Neuronal stem cell (in vitro differentiated cells): Measurements from ENCODE around the gene SEC23IP.
"Not testable (repeated sequence)": the region's sequence is repeated elsewhere in the genome, so short reads cannot be mapped to it uniquely, and the experiment has no call there.

Experiments
- DNase-seq: peaks from one replicate; pipeline ENCODE4 v3.0.0-alpha.2; 2013; ENCODE audit warnings: low spot score
- H2AFZ ChIP-seq: one replicate; pipeline ENCODE4 v1.6.1; 2013; ENCODE audit warnings: mild to moderate bottlenecking, low read length, inconsistent platforms
- H2AK5ac ChIP-seq: 2 replicates; pipeline ENCODE4 v1.6.1; 2013; ENCODE audit warnings: low read depth, mild to moderate bottlenecking, inconsistent platforms, low read length, moderate library complexity, mixed read lengths
- H2BK120ac ChIP-seq: 2 replicates; pipeline ENCODE4 v1.6.1; 2013; ENCODE audit warnings: low read depth, mild to moderate bottlenecking, inconsistent platforms, low read length, moderate library complexity, mixed read lengths
- H2BK12ac ChIP-seq: one replicate; pipeline ENCODE4 v1.6.1; 2013; ENCODE audit warnings: low read length, inconsistent platforms
- H2BK15ac ChIP-seq: 2 replicates; pipeline ENCODE4 v1.6.1; 2013; ENCODE audit warnings: mild to moderate bottlenecking, low read length, inconsistent platforms, mixed read lengths
- H2BK5ac ChIP-seq: one replicate; pipeline ENCODE4 v1.6.1; 2013; ENCODE audit warnings: inconsistent platforms, mild to moderate bottlenecking, low read length, moderate library complexity
- H3K14ac ChIP-seq: one replicate; pipeline ENCODE4 v1.6.1; 2013; ENCODE audit warnings: low read length, inconsistent platforms
- H3K18ac ChIP-seq: 2 replicates; pipeline ENCODE4 v1.6.1; 2013; ENCODE audit warnings: low read length, inconsistent platforms
- H3K23ac ChIP-seq: 2 replicates; pipeline ENCODE4 v1.6.1; 2013; ENCODE audit warnings: low read depth, mild to moderate bottlenecking, mixed read lengths, low read length, inconsistent platforms; ENCODE audit not compliant: poor library complexity
- H3K27ac ChIP-seq: replicated peaks from 3 replicates; pipeline ENCODE4 v1.5.1; 2013; ENCODE audit warnings: low read length, inconsistent platforms
- H3K27me3 ChIP-seq, 3 experiments: 2 replicates each; pipeline ENCODE4 v1.6.1; 2013; ENCODE audit warnings: low read length in 3 of 3, mild to moderate bottlenecking in 2 of 3, inconsistent platforms in 1 of 3, low read depth in 1 of 3, mixed read lengths in 1 of 3, moderate library complexity in 1 of 3; ENCODE audit not compliant: control insufficient read depth in 3 of 3, insufficient read depth in 3 of 3
- H3K36me3 ChIP-seq, 2 donors: replicated peaks in 1 of 2; 2 replicates each; pipeline ENCODE4 v1.6.1; 2013; ENCODE audit warnings: low read length in 2 of 2; ENCODE audit not compliant: control insufficient read depth in 2 of 2, insufficient read depth in 2 of 2
- H3K4ac ChIP-seq: 2 replicates; pipeline ENCODE4 v1.6.1; 2013; ENCODE audit warnings: inconsistent platforms, mild to moderate bottlenecking, low read length, moderate library complexity
- H3K4me1 ChIP-seq, 2 donors: 1 replicate in 1 of 2; 2 replicates in 1 of 2; pipeline ENCODE4 v1.6.1; 2013; ENCODE audit warnings: low read length in 2 of 2, low read depth in 1 of 2; ENCODE audit not compliant: control insufficient read depth in 2 of 2, insufficient read depth in 1 of 2
- H3K4me2 ChIP-seq: one replicate; pipeline ENCODE4 v1.6.1; 2013; ENCODE audit warnings: mild to moderate bottlenecking, low read length, inconsistent platforms; ENCODE audit not compliant: insufficient read depth, poor library complexity, severe bottlenecking
- H3K4me3 ChIP-seq, 2 donors: 2 replicates each; pipeline ENCODE4 v1.5.1; 2013; ENCODE audit warnings: low read length in 2 of 2, mild to moderate bottlenecking in 2 of 2, inconsistent platforms in 1 of 2, moderate library complexity in 1 of 2
- H3K79me1 ChIP-seq: one replicate; pipeline ENCODE4 v1.6.1; 2013; ENCODE audit warnings: low read depth, mild to moderate bottlenecking, inconsistent platforms, low read length, moderate library complexity
- H3K9ac ChIP-seq: one replicate; pipeline ENCODE4 v1.6.1; 2013; ENCODE audit warnings: mild to moderate bottlenecking, low read depth, low read length, inconsistent platforms; ENCODE audit not compliant: poor library complexity
- H3K9me3 ChIP-seq, 2 donors: replicated peaks in 1 of 2; 2 replicates each; pipeline versions ENCODE3 to v1.6.1; 2013; ENCODE audit warnings: low read length in 2 of 2, mild to moderate bottlenecking in 2 of 2, inconsistent platforms in 1 of 2, low read depth in 1 of 2, mixed read lengths in 1 of 2, moderate library complexity in 1 of 2; ENCODE audit not compliant: control insufficient read depth in 2 of 2, insufficient read depth in 1 of 2
- H4K8ac ChIP-seq: one replicate; pipeline ENCODE4 v1.6.1; 2013; ENCODE audit warnings: low read depth, mild to moderate bottlenecking, inconsistent platforms, low read length, moderate library complexity
- H4K91ac ChIP-seq: one replicate; pipeline ENCODE4 v1.6.1; 2013; ENCODE audit warnings: low read length, low read depth, mild to moderate bottlenecking, inconsistent platforms; ENCODE audit not compliant: poor library complexity
- WGBS, 2 donors: extraction: QIAGEN DNeasy Blood & Tissue Kit; methylation state at CpG; one replicate each; pipeline ENCODE4 v1.1.7; 2013; ENCODE audit warnings: missing lambda C conversion rate in 2 of 2, mixed read lengths in 1 of 2; ENCODE audit not compliant: insufficient read length in 2 of 2, insufficient replicate concordance in 1 of 2; ENCODE audit errors: extremely low coverage in 2 of 2; 5-methylcytosine and 5-hydroxymethylcytosine counted together

Gene SEC23IP

DNA sequence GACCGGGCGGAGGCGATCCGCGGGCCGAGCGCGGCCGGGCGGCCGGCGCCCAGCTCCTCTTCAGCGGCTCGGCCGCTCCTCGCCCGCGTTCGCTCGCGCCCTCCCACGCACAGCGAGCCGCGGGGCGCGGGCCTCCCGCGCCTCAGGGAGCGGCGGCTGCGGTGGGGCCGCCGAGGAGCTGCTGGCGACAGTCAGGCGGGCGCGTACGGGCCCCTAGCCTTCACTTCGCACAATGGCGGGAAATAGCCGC, 20.0 kb upstream of the SEC23IP start, which contains the start of gene MCMBP:
TSS of gene MCMBP (minus strand) at position 234 of the 250 bp plus-strand sequence. CDS start 259 bp downstream, outside the sequence.
- WGBS, 2 donors, result no CpG with 5 or more reads among the region's 42 CpGs

DNA sequence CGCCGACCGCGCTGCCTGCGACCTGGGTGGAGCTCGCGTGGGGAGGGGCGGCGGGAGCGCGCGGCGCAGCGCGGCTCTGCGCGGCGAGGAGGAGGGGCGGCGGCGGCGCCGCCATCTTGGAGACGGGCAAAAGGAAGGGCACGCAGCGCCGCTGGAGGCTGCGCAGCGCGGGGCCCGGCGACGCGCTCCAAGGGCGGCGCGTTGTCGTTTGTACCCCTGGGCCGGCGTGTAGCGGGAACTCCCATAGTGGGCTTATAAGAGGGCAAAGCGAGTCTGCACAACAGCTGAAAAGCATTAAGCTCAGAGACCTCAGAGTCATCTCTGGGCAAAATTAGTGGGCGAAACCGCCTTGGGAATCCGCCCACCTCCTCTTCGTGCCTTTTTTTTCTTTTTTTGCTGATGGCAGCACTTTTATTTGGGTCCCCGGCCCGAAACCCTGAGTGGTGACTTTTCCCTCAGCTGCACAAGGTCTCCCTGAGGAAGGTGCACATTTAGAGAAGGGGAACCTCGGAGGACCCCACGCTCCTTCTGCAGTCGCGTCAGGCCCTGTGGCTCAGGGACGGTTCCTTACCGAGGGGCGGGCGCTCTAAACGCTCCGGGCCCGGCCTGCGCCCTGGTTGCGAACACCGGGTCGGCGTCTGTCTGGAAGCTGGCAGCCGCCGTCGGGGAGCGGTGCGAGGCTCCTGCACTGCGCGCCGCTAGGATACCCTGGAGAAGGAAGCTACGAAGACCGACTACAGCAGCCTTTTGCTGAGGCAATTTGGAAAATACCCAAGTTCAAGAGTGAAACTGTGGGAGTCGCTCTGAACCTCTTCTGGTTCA, 19.5 kb upstream of the SEC23IP start:
- Histone ChIP-seq H3K79me1 (peaks cover 2% of the 10 kb centered on the region), H3K4me2 (peak overlapping the region; percentile 74), H3K27me3 (no peaks in the 10 kb centered on the region), H3K9me3 (no peaks in the 10 kb centered on the region), H3K4me1 (peaks cover 0 to 2% of the 10 kb centered on the region in 2 donors), H2AFZ (peak overlapping the region; percentile 84), H3K27ac (peak overlapping the region; percentile 68), H4K8ac (no peak overlapping the region), H2BK5ac (peak overlapping the region; percentile 79), H4K91ac (no peak overlapping the region), H2BK15ac (no peak overlapping the region), H3K4me3 (peak overlapping the region; percentile 59 to 99), H3K14ac (peak overlapping the region; percentile 39), H2AK5ac (peak overlapping the region; percentile 72), H3K4ac (no peak overlapping the region), H3K18ac (peak overlapping the region; percentile 31), H3K23ac (peak overlapping the region; percentile 45), H3K9ac (peak overlapping the region; percentile 78), H3K36me3 (peaks cover 0 to 11% of the 10 kb centered on the region in 2 donors), H2BK12ac (no peak overlapping the region), H2BK120ac (no peak overlapping the region)
- DNase-seq, result peak; percentile 77
- no CpG with 5 or more reads among the region's 75 CpGs for WGBS, 2 donors

More for the DNA sequence above, 20.0 kb upstream of the SEC23IP start, which contains the start of gene MCMBP:
- H2BK12ac ChIP-seq, result no peak within 1 kb of the TSS
- peak within 1 kb of the TSS; percentile 59 to 99 for H3K4me3 ChIP-seq
- peak within 1 kb of the TSS; percentile 72 for H2AK5ac ChIP-seq
- H3K4ac ChIP-seq, result no peak within 1 kb of the TSS
- peaks cover 0 to 2% of the 10 kb centered on the region in 2 donors for H3K4me1 ChIP-seq
- peak within 1 kb of the TSS; percentile 84 for H2AFZ ChIP-seq
- H3K27ac ChIP-seq, result peak within 1 kb of the TSS; percentile 68
- H3K18ac ChIP-seq, result peak within 1 kb of the TSS; percentile 98
- H3K14ac ChIP-seq, result peak within 1 kb of the TSS; percentile 39
- no peak within 1 kb of the TSS for H4K91ac ChIP-seq
- H3K9ac ChIP-seq, result peak within 1 kb of the TSS; percentile 83
- H3K9me3 ChIP-seq, result no peaks in the 10 kb centered on the region
- H3K23ac ChIP-seq, result peak within 1 kb of the TSS; percentile 46
- peaks cover 2% of the 10 kb centered on the region for H3K79me1 ChIP-seq
- H3K4me2 ChIP-seq, result peak within 1 kb of the TSS; percentile 76
- peak within 1 kb of the TSS; percentile 25 for H2BK15ac ChIP-seq
- H3K36me3 ChIP-seq, result peaks cover 0 to 14% of the 10 kb centered on the region in 2 donors
- H4K8ac ChIP-seq, result no peak within 1 kb of the TSS
- H2BK5ac ChIP-seq, result peak within 1 kb of the TSS; percentile 79
- DNase-seq, result no peak
- peak within 1 kb of the TSS; percentile 21 for H2BK120ac ChIP-seq
- H3K27me3 ChIP-seq, result no peaks in the 10 kb centered on the region

DNA sequence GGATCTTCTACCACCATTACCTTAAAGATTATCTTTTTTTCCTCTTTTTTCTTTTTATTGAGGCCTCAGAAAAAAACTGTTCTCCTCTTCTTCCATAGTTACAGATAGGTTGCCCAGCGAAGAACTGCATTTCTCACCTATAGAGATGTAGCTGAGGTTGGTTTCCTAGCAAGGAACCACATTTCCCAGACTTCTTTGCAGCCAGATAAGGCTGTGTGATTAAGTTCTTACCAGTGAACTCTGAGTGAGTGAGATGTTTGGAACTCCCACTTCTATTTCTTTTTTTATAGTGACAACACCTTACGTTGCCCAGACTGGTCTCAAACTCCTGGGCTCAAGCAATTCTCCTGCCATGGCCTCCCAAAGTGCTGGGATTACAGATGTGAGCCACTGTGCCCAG, 14.0 kb upstream of the SEC23IP start:
- Histone ChIP-seq H3K9ac (no peak overlapping the region), H3K27me3 (no peaks in the 10 kb centered on the region), H2BK15ac (no peak overlapping the region), H3K4me3 (no peak overlapping the region), H3K4me1 (no peaks in the 10 kb centered on the region), H3K14ac (no peak overlapping the region), H3K27ac (no peak overlapping the region), H2BK12ac (no peak overlapping the region), H2AFZ (no peak overlapping the region), H3K79me1 (no peaks in the 10 kb centered on the region), H2AK5ac (no peak overlapping the region), H3K4ac (no peak overlapping the region), H3K23ac (no peak overlapping the region), H3K4me2 (no peak overlapping the region), H2BK5ac (no peak overlapping the region), H3K9me3 (no peaks in the 10 kb centered on the region), H4K91ac (no peak overlapping the region), H2BK120ac (no peak overlapping the region), H3K18ac (no peak overlapping the region), H3K36me3 (no peaks in the 10 kb centered on the region), H4K8ac (no peak overlapping the region)
- DNase-seq, result no peak
- no CpG with 5 or more reads among the region's 2 CpGs for WGBS, 2 donors

DNA sequence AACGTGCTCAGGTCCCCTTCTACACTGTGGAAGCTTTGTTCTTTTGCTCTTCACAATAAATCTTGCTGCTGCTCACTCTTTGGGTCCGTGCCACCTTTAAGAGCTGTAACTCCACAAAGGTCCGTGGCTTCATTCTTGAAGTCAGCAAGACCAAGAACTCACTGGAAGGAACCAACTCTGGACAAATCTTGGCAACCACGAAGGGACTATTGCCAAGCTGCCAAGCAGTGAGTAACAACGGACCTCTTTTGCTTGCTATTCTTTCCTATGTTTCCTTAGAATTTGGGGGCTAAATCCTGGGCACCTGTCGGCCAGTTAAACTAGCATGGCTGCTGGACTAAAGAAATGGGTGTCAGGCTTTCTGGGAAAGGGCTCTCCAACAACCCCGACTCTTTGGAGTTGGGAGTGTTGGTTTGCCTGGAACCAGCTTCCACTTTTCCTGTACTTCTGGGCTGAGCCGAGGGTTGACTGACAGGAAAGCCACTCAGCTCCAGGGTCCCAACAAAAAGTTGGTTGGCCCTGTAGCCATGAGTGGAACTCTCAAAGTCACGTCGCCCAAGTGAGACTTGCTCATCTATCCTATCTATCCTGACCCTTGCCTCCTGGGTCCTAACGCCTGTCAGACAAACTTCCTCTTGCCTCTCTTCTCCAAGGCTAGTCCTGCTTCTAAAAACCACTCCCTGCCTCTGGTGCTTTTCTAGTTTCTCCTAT, 8.5 kb upstream of the SEC23IP start:
- not testable (repeated sequence) for H2BK5ac ChIP-seq, H4K91ac ChIP-seq, H3K79me1 ChIP-seq, H2BK15ac ChIP-seq, H2BK120ac ChIP-seq, DNase-seq, H3K4me2 ChIP-seq, H3K27ac ChIP-seq, H3K9me3 ChIP-seq, H3K9ac ChIP-seq, H3K27me3 ChIP-seq, H3K4ac ChIP-seq, H3K23ac ChIP-seq, H3K36me3 ChIP-seq, H3K4me3 ChIP-seq, H2BK12ac ChIP-seq, H2AK5ac ChIP-seq, H4K8ac ChIP-seq, H3K18ac ChIP-seq, H3K14ac ChIP-seq, H3K4me1 ChIP-seq
- WGBS, 2 donors, result no CpG with 5 or more reads among the region's 11 CpGs
- H2AFZ ChIP-seq, result peak overlapping the region; percentile 35
